ENCODE measurements around the gene HELZ2.
"Not testable (repeated sequence)": the region's sequence is repeated elsewhere in the genome, so short reads cannot be mapped to it uniquely, and the experiment has no call there.

Gene HELZ2, protein sequence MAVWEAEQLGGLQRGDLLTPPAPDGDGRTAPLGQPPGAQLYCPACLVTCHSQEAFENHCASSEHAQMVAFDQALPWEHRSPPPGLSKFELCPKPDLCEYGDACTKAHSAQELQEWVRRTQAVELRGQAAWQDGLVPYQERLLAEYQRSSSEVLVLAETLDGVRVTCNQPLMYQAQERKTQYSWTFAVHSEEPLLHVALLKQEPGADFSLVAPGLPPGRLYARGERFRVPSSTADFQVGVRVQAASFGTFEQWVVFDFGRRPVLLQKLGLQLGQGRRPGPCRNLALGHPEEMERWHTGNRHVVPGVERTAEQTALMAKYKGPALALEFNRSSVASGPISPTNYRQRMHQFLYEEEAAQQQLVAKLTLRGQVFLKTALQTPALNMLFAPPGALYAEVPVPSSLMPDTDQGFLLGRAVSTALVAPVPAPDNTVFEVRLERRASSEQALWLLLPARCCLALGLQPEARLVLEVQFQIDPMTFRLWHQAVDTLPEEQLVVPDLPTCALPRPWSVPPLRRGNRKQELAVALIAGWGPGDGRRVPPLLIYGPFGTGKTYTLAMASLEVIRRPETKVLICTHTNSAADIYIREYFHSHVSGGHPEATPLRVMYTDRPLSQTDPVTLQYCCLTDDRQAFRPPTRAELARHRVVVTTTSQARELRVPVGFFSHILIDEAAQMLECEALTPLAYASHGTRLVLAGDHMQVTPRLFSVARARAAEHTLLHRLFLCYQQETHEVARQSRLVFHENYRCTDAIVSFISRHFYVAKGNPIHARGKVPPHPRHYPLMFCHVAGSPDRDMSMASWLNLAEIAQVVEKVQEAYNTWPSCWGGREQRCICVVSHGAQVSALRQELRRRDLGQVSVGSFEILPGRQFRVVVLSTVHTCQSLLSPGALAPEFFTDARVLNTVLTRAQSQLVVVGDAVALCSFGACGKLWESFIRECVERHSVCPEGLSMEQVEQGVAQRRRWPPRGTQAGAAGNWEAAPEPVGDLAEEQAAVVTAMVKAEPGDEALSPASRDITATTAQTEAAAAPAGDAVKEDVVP (N-terminal part only)

DNA sequence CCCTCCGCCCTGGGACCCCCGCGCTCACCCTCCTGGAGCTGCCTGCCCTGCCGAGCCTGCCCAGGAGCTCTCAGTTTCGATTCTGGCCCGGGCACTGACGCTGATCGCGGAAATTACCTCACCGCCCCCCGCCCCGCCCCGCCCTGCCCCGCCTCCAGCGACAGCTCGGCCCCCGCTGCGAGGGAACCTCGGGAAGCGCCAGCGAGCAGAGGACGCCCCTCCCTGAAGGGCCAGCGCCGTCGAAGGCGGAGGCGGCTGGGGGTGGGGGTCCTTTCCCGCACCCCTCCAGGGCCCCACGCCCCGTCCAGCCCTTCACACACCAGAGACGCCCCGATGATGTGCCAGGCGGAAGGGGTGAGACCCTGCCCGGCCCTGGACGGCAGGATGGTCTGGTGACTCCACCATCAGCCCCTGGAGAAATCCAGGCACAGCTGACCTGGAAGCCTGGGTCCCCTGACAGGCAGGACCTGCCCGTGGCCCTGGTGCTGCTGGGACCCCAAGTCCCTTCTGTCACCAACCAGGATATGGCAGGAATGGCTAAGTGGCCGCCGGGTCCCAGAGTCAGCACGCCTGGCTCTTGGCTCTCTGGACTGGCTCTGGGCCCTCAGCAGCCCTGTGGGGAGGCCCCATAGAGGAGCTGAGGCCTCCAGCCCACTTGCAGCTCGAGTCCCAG is at the start of gene HELZ2:
Gene HELZ2 (minus strand): TSS at position 84 of the 673 bp plus-strand sequence. CDS start 1,854 bp downstream, outside the sequence.
- FAIRE-seq (no peak), DNase-seq (ENCODE audit: insufficient read length, low spot score) (peak; percentile 91)

DNA sequence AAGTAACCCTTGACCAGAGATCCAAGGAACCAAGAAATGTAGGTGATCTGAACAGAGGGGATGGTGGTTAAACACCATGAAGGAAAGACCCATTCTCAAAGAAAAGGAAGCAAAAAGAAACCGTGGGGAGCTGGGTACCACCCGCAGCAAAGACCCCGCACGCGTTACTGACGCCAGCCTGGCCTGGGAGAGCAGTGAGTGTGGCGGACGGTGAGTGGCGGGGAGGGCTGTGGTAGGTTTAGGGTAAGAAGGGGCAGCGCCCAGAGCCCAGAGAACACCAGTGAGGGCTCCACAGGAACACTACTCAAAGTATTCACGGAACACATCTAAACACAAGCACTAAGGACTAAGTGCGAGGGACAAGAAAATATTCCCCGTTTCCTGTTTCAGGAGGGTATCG is 48.7 kb upstream of the HELZ2 start:
- FAIRE-seq (no peak), DNase-seq (ENCODE audit: insufficient read length, low spot score) (no peak)

DNA sequence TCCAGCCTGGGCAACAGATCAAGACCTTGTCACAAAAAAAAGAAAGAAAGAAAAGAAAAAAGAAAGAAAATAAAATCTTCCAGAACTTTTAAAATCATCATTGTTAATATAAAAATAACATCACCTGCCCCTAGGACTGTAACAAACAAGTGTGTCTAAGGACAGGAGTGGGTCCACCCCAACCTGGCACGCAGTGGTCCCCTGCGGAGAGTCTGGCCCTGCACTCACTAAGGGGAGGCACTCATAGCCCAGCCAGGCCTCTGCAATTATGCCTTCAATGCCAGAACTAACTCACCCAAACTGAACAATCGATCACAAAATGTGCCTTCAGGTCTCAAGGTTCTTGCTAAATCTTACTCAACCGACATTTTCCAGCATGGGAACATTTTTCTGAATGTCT is 48.1 kb upstream of the HELZ2 start:
- DNase-seq (ENCODE audit: insufficient read length, low spot score) = no peak
- FAIRE-seq = no peak

DNA sequence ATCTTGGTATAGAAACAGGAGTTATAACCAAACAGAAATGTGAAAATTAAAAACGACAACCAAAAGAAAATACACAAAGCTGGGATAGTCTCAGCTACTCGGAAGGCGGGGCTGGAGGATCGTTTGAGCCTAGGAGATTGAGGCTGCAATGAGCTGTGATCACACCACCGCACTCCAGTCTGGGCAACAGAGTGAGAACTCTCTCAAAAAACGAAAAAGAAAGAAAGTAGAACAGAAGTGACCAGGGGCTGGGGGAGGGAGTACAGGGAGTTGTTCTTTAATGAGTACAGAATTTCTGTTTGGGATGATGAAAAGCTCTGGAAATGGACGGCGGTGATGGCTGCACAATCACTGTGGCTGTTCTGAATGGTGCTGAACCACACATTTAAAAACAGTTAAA is 47.0 kb upstream of the HELZ2 start:
- no peak for DNase-seq (ENCODE audit: insufficient read length, low spot score)
- FAIRE-seq = no peak

DNA sequence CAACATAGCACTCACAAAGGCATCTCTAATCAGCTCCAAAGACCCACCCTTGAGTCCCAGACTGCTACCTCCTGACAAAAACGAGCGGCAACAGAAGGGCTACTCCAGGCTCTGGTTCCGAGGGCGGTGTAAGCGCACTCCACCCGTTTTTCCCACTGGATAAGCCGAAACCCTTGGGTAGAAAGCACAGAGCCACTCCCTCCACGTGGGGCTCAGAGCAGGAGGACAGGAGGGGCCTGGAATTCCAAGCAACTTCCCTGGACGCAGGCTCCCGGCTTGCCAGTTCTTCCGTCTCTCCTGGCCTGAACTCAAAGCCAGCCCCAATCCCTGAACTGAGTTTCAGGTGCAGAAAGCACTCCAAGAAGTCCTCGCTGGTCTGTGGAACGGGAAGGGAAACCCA is 45.5 kb upstream of the HELZ2 start:
- FAIRE-seq = no peak

DNA sequence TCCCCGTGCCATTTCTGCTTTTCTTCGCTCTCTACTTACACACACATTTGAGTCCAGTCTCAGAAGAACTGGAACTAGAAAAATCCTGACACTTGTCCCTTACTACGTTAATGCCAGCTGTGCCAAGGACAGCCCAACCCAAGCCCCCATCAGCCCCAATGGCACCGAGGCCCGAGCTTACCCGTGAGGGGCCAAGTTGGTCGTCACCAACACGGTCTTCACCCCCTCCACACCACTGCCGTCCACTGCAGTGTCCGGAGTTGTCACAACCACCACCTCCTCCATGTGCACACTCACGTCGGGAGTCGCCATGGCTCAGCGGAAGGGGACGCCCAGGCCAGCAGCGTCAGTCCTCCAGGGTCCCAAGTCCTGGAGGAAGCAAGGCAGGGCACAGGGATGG is 45.0 kb upstream of the HELZ2 start:
- DNase-seq (ENCODE audit: insufficient read length, low spot score) (no peak), FAIRE-seq (no peak)

More for the DNA sequence above, 45.5 kb upstream of the HELZ2 start:
- no peak for DNase-seq (ENCODE audit: insufficient read length, low spot score)

DNA sequence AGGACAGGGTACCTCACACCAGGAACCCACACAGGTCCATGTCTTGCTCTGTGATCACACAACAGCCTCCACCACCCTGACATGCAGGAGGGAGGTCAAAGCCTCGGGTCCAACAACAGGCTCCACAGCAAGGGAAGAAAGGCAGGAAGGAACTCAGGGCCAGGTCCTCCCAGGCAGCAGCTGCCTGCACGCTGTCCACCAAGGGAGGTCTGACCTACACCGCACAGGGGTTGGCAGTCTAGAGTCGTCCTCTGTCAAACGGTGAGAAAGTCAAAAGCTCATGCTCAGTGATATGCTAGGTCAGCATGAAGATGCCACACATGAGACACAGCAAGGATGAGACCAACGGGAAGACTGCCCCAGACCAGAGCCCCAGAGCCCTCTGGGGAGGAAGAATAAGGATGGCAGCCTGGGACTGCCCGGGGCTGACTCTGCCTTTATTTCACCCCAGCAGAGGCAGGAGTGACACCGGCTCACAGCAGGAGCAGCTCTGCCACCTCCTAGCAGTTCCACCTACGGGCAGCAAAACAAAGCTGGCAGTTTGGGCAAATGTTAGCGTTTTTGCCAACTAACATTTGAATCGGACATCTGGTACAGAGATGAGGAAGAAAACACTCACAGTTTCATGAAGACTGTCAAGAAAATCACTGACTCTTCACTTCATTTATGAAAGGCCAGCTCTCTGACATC is 44.4 kb upstream of the HELZ2 start:
- DNase-seq (ENCODE audit: insufficient read length, low spot score) = no peak
- no peak for FAIRE-seq

DNA sequence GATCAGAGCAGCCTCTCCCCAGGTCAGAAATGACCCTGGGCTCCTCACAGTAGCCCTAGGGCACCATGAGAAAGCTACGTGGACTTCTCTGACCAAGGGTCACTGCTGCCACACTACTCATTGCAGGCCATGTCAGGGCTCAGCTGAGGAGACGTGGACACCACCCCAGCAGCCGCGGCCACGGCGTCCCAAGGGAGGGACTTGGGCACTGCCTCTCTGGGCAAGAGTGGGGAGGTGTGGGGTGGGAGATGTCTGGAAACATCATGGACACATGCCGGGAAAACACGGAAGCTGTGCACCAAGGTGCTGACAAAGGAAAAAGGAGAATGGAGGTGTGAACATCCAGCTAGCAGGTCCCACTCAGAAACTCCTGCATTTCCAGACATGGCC is 43.8 kb upstream of the HELZ2 start:
- no peak for DNase-seq (ENCODE audit: insufficient read length, low spot score)

DNA sequence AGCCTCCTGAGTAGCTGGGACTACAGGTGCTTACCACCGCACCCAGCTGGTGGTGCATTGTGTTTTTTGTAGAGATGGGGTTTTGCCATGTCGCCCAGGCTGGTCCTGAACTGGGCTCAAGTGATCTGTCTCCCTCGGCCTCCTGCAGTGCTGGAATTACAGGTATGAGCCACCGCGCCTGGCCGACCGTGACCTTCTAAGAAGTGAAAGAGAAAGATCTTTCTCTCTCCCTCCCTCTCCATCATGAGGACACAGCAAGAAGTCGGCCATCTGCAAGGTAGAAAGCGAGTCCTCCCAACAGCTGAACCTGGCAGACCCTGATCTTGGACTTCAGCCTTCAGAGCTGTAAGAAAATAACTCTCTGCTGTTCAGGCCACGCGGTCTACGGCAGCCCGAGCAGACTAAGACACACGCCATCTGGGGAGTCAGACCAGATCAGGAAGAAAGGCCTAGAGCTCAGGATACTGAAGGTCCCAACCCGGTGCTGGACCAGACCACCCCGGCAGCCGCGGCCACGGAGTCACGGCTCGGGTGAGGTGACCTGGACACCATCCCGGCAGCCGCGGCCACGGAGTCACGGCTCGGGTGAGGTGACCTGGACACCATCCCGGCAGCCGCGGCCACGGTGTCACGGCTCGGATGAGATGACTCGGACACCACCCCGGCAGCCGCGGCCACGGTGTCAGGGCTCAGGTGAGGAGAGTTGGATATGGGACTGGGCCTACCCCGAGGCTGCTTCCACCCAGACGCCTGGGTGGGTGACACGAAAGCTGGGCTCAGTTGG is 43.2 kb upstream of the HELZ2 start:
- DNase-seq (ENCODE audit: insufficient read length, low spot score) (no peak), FAIRE-seq (peak; percentile 77)

More for the DNA sequence above, 43.8 kb upstream of the HELZ2 start:
- no peak for FAIRE-seq

DNA sequence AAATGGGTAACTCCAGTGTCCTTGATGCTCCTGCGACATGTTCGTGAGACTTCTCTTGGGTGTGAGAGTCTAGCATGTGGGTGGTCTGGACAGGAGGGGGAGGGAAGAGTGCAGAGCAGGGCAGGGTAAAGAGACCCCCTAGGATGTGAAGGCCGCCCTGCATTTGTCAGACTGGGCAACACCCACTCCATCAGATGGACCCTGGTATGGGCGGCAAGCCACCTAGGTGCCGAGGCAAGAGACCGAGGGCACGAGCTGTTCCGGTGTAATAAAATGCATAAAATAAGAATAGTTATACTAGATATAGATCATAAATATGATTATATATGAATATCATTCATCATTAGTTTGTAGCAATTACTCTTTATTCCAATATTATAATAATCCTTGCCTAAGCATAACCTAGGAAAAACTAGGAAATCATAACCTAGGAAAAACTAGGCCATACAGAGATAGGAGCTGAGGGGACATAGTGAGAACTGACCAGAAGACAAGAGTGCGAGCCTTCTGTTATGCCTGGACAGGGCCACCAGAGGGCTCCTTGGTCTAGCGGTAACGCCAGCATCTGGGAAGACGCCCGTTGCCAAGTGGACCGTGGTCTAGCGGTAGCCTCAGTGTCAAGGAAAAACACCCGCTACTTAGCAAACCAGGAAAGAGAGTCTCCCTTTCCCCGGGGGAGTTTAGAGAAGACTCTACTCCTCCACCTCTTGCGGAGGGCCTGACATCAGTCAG is 40.0 kb upstream of the HELZ2 start:
- FAIRE-seq; DNase-seq (ENCODE audit: insufficient read length, low spot score): not testable (repeated sequence)

DNA sequence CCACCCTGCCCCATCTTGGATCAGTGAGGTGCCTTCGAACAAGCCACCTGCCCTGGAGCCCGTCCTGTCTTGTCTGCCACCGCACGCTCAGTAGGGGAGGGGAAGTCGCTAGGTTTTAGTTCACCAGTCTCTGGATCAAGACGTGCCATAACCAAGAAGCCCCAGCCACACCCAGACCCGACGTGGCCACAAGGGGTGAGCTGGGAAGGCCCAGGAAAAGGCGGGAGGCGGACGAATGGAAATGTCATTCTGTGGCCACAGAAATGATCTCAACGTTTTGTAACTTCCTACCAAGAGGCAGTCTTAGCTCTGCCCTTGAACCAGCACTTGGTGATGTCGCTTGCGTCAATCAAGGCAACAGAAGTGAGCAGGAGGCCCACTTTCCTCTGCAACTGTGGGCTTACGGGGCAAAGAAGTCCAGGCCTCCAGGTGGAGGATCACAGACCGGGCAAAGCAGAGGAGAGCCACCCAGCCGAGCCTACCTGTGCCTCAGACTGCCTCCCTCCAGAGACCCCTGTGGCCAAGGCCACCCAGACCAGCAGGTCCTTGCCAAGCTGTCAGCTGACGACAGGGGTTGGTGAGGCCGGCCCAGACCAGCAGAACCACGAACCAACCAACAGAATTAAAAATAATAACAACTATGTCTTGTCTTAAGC is 38.4 kb upstream of the HELZ2 start:
- FAIRE-seq (no peak), DNase-seq (ENCODE audit: insufficient read length, low spot score) (no peak)

DNA sequence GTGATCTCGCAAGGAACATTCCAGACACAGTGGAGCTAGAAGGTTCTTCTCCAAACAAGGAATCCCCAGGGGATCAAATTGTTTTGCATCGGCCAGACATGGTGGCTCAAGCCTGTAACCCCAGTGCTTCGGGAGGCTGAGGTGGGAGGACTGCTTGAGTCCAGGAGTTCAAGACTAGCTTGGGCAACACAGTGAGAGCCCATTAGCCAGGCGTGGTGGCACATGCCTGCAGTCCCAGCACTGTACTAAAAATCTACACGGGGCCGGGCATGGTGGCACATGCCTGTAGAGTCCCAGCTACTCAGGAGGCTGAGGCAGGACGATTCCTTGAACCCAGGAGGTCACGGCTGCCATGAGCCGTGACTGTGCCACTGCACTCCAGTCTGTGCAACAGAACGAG is 37.6 kb upstream of the HELZ2 start:
- no peak for DNase-seq (ENCODE audit: insufficient read length, low spot score)
- FAIRE-seq = no peak

DNA sequence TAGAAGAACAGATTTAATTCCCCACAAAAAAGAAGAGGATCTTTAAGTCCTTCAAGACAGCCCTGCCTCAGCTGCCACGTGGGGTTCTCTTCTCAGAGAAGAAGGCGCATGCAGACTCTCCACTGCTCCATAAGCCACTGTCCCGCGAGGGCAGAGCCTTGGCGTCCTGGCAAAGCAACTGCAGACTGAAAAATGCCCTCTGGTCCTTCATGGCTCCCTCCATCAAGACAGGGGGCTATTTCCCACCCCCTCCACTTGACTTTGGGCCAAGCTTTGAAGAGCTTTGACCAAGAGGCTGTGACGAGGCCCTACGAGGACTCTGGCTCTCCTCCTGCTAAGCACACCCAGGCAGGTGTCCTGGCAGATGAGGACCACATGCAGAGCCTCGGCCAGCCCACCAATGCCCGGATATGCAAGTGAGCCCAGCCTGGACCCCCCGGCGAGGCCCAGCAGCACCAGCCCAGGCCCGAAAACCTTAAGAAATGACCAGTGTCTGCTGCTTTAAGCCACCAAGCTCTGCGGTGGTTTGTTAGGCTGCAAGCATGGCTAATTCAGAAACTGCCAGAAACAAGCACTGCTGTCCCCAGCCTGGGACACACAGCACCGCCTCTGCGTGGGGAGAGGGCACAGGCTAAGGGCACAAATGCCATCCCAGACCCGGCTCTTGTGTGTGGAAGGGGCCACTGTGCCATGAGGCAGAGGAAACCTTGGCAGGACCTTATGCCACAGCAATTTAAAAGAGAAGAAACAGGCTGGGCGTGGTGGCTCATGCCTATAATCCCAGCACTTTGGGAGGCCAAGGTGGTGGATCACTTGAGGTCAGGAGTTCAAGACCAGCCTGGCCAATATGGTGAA is 36.8 kb upstream of the HELZ2 start:
- FAIRE-seq = no peak
- DNase-seq (ENCODE audit: insufficient read length, low spot score) = no peak

DNA sequence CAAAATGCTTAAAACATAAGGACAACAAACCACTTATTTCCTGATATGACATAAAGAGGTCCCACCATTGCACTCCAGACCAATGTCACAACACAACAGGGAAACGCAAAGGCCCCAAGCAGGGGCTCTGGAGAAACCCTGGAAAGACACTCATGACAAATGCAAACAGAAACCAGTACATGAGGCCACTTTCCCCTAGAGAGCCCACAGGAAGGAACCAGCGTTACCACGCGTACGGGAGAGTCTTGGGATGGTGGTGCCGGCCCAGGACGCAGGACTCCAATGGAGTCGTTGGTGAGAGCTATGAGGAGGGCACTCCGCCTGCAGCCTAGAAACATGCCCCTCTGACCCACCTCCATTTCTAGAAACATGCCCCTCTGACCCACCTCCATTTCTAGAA is 32.6 kb upstream of the HELZ2 start:
- FAIRE-seq (no peak), DNase-seq (ENCODE audit: insufficient read length, low spot score) (no peak)

DNA sequence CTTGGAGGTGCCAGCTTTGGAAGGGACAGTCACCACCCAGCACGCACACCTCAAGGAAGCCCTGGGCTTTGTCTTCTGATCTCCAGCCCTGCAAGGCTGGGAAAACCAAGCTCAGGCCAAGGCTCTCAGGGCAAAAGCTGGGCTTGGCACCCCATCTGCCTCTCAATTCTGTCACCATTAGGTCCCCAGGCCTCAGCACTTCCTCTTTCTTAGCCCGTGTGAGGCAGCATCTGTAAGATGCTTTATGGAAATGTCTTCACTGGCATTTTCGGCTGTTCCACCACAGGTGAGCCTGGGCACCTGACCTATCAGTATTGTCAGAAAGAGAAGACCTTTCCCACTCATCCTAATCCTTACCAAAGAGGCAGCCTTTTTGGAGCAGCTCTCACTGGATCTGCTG is 28.3 kb upstream of the HELZ2 start:
- FAIRE-seq (no peak), DNase-seq (ENCODE audit: insufficient read length, low spot score) (no peak)

DNA sequence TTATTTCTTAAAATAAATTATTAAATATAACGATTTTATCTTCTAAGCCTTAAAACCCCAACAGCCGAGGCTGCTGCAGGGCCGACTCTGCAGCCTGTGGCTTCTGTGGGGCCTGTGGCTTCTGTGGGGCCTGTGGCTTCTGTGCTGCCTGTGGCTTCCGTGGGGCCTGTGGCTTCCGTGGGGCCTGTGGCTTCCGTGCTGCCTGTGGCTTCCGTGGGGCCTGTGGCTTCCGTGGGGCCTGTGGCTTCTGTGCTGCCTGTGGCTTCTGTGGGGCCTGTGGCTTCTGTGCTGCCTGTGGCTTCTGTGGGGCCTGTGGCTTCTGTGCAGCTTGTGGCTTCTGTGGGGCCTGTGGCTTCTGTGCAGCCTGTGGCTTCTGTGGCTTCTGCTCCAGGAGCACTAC is 27.6 kb upstream of the HELZ2 start:
- not testable (repeated sequence) for FAIRE-seq; DNase-seq (ENCODE audit: insufficient read length, low spot score)

DNA sequence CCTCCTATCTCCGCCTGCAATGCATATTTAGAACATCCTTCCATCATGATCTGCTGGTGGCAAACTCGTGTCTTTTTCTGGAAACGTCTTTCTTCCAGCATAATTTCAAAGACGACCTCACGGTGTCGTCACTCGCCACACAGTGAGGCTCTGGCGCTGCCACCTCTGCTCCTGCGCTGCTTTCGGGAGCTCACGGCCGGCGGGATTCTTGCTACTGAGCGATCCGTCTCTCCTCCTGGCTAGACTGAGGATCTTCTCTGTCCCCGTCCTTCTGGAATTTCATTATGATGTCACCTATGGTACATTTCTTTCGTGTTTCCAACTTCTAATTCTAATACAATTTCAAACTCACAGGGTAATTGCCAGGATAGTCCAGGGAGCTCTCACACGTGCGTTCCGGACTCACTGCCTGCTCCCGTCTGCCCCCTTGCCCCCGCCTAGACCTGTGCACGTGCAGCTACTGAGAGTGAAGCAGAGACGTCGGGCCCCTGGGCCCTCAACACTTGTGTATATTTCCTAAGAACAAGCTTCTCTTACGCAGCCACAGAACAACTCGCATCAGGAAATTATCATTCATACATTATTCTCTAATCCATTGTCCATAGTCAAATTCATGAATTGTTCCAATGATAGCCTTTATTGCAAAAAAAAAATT is 25.5 kb upstream of the HELZ2 start:
- no peak for FAIRE-seq

More for the DNA sequence above, 25.5 kb upstream of the HELZ2 start:
- no peak for DNase-seq (ENCODE audit: insufficient read length, low spot score)

Data from GM19239 (cell line).